Tibial artery (tissue), 4 donors: ENCODE results near the gene PTH2R.
"Not testable (repeated sequence)": the region's sequence is repeated elsewhere in the genome, so short reads cannot be mapped to it uniquely, and the experiment has no call there.

Source experiments
- DNase-seq, 2 donors: peaks; one replicate each; pipeline ENCODE4 v3.0.0-alpha.2; 2019
- H3K27ac ChIP-seq, 2 donors: fragments of 200-600 bp; sonication (generic) in 1 of 2; 1 replicate in 1 of 2; 2 replicates in 1 of 2; pipeline ENCODE4 v1.5.1; 2018 to 2019; ENCODE audit warnings: mild to moderate bottlenecking in 1 of 2
- H3K27me3 ChIP-seq, 2 donors: fragments of 200-600 bp; sonication (generic) in 1 of 2; one replicate each; pipeline versions ENCODE4 v1.5.1 to v1.6.0; 2016 to 2019
- H3K36me3 ChIP-seq, 3 donors: fragments of 200-600 bp; sonication (generic) in 2 of 3; one replicate each; pipeline ENCODE4 v1.5.1; 2016 to 2019; ENCODE audit warnings: mild to moderate bottlenecking in 2 of 3
- H3K4me1 ChIP-seq, 4 donors: fragments of 200-600 bp; sonication (generic) in 2 of 4; 1 replicate in 3 of 4; 2 replicates in 1 of 4; pipeline ENCODE4 v1.5.1; 2016 to 2019
- H3K4me3 ChIP-seq, 2 donors: fragments of 200-600 bp; sonication (generic) in 1 of 2; 1 replicate in 1 of 2; 2 replicates in 1 of 2; pipeline ENCODE4 v1.5.1; 2018 to 2019; ENCODE audit warnings: mild to moderate bottlenecking in 2 of 2
- H3K9me3 ChIP-seq, 3 donors: fragments of 200-600 bp; sonication (generic) in 1 of 3; one replicate each; pipeline ENCODE4 v1.5.1; 2016 to 2019
- intact Hi-C: fragments of 100-400 bp; cut with DNase I; formaldehyde crosslinking; loops from one replicate; pipeline ENCODE4 v1.15.0; 2023; ENCODE audit warnings: low total_unique reads
- TF ChIP-seq, protein P1 (sequence below), 2 experiments: fragments of 200-600 bp in 1 of 2; fragments of 450-650 bp in 1 of 2; IDR thresholded peaks; one replicate each; pipeline ENCODE4 v1.5.1; 2017 to 2019; ENCODE audit warnings: antibody characterized with exemption in 2 of 2, mild to moderate bottlenecking in 1 of 2, moderate library complexity in 1 of 2

The PTH2R gene

DNA sequence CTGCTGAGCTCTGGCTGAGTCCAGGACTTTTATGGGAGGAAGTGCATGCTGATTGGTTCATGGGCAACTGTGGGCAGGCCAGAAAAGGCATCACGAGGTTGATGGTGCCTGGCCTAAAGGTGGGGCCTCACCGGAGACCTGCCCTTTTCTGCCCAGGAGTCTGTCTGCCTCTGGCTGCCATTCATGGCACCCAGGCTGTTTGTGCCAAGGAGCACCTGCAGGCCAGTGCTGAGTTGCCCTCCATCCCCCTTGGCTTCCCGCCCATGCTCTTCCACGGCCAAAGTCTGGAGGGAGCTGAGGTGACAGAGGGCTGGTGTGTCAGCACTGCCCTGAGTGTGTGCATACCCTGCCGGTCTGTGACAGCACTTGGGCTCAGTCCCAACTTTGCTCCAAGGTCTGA lies 123.2 kb downstream of the PTH2R start:
- Histone ChIP-seq H3K4me1 (no peaks in the 10 kb centered on the region), H3K4me3 (no peak overlapping the region), H3K9me3 (no peaks in the 10 kb centered on the region), H3K27ac (no peak overlapping the region), H3K27me3 (no peaks in the 10 kb centered on the region), H3K36me3 (no peaks in the 10 kb centered on the region)
- TF ChIP-seq, protein P1, sequence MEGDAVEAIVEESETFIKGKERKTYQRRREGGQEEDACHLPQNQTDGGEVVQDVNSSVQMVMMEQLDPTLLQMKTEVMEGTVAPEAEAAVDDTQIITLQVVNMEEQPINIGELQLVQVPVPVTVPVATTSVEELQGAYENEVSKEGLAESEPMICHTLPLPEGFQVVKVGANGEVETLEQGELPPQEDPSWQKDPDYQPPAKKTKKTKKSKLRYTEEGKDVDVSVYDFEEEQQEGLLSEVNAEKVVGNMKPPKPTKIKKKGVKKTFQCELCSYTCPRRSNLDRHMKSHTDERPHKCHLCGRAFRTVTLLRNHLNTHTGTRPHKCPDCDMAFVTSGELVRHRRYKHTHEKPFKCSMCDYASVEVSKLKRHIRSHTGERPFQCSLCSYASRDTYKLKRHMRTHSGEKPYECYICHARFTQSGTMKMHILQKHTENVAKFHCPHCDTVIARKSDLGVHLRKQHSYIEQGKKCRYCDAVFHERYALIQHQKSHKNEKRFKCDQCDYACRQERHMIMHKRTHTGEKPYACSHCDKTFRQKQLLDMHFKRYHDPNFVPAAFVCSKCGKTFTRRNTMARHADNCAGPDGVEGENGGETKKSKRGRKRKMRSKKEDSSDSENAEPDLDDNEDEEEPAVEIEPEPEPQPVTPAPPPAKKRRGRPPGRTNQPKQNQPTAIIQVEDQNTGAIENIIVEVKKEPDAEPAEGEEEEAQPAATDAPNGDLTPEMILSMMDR (IDR thresholded peaks at IDR 0.05) = no peak
- intact Hi-C loops = no loop called here
- DNase-seq = no peak

GRCh38 chr2:208531361-208531760 lies 124.8 kb downstream of the PTH2R start:
- no peak overlapping the region for H3K4me3 ChIP-seq
- TF ChIP-seq, protein P1 (IDR thresholded peaks at IDR 0.05) = no peak
- H3K27ac ChIP-seq = no peak overlapping the region
- H3K4me1 ChIP-seq = no peaks in the 10 kb centered on the region
- intact Hi-C loops = no loop called here
- no peaks in the 10 kb centered on the region for H3K36me3 ChIP-seq
- H3K27me3 ChIP-seq = no peaks in the 10 kb centered on the region
- no peak for DNase-seq
- H3K9me3 ChIP-seq = no peaks in the 10 kb centered on the region

DNA sequence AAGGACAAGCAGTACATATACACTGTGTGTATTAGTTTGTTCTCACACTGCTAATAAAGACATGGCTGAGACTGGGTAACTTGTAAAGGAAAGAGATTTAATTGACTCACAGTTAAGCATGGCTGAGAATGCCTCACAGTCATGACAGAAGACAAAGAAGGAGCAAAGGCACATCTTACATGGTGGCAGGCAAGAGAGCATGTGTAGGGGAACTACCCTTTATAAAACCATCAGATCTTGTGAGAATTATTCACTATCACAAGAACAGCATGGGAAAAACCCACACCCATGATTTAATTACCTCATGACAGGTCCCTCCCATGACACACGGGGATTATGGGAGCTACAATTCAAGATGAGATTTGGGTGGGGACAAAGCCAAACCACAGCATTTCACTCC lies 129.0 kb downstream of the PTH2R start:
- H3K36me3 ChIP-seq, H3K27ac ChIP-seq, H3K4me1 ChIP-seq, H3K4me3 ChIP-seq, intact Hi-C loops, DNase-seq, H3K9me3 ChIP-seq, H3K27me3 ChIP-seq: not testable (repeated sequence)

- DNase-seq = no peak
- H3K27me3 ChIP-seq = no peaks in the 10 kb centered on the region
- no peaks in the 10 kb centered on the region for H3K36me3 ChIP-seq
- no peak overlapping the region for H3K27ac ChIP-seq
- TF ChIP-seq, protein P1 (IDR thresholded peaks at IDR 0.05) = no peak
- intact Hi-C loops = no loop called here
- no peaks in the 10 kb centered on the region for H3K9me3 ChIP-seq
- no peaks in the 10 kb centered on the region for H3K4me1 ChIP-seq
- H3K4me3 ChIP-seq = no peak overlapping the region
These were observed 134.9 kb downstream of the PTH2R start for GRCh38 chr2:208541461-208541988.

GRCh38 chr2:208541989-208542464 lies 135.4 kb downstream of the PTH2R start:
- intact Hi-C loops = no loop called here
- Histone ChIP-seq H3K27ac (no peak overlapping the region), H3K4me3 (no peak overlapping the region), H3K36me3 (no peaks in the 10 kb centered on the region), H3K9me3 (no peaks in the 10 kb centered on the region), H3K4me1 (no peaks in the 10 kb centered on the region), H3K27me3 (no peaks in the 10 kb centered on the region)
- TF ChIP-seq, protein P1 (IDR thresholded peaks at IDR 0.05) = no peak
- no peak for DNase-seq

GRCh38 chr2:208542465-208543041 lies 136.0 kb downstream of the PTH2R start:
- no peaks in the 10 kb centered on the region for H3K9me3 ChIP-seq
- no peaks in the 10 kb centered on the region for H3K36me3 ChIP-seq
- no peaks in the 10 kb centered on the region for H3K4me1 ChIP-seq
- no peak for DNase-seq
- no peak overlapping the region for H3K27ac ChIP-seq
- no peaks in the 10 kb centered on the region for H3K27me3 ChIP-seq
- intact Hi-C loops = no loop called here
- TF ChIP-seq, protein P1 (IDR thresholded peaks at IDR 0.05) = no peak
- H3K4me3 ChIP-seq = no peak overlapping the region
